Liver (tissue), 3 donors: ENCODE measurements around the gene GRB2.

Experiments used
- ATF3 ChIP-seq: IDR thresholded peaks from 2 replicates; pipeline ENCODE4 v1.6.1; 2016; ENCODE audit warnings: antibody characterized with exemption
- CTCF ChIP-seq: fragments of 150-350 bp; IDR thresholded peaks from 2 replicates; pipeline ENCODE4 v1.5.1; 2017; ENCODE audit warnings: improper control_type of control experiment, low read depth, low read length; ENCODE audit not compliant: missing input control
- EGR1 ChIP-seq, 2 donors: IDR thresholded peaks; 2 replicates each; pipeline ENCODE4 v1.6.1; 2016 to 2018; ENCODE audit warnings: antibody characterized with exemption in 2 of 2, low read depth in 2 of 2
- FOXA1 ChIP-seq: IDR thresholded peaks from 2 replicates; pipeline ENCODE4 v1.6.1; 2016; ENCODE audit warnings: antibody characterized with exemption
- GABPA ChIP-seq, 2 donors: IDR thresholded peaks in 1 of 2; conservative IDR thresholded peaks in 1 of 2; 2 replicates each; pipeline ENCODE4 v1.6.1; 2016; ENCODE audit warnings: antibody characterized with exemption in 2 of 2, mild to moderate bottlenecking in 1 of 2, moderate library complexity in 1 of 2
- HNF4A ChIP-seq, 2 donors: conservative IDR thresholded peaks; 2 replicates each; pipeline ENCODE4 v1.6.1; 2016; ENCODE audit warnings: antibody characterized with exemption in 2 of 2, mild to moderate bottlenecking in 2 of 2
- JUND ChIP-seq, 2 donors: IDR thresholded peaks; 2 replicates each; pipeline ENCODE4 v1.6.1; 2016; ENCODE audit warnings: antibody characterized with exemption in 2 of 2
- MAX ChIP-seq: IDR thresholded peaks from 2 replicates; pipeline ENCODE4 v1.6.1; 2016; ENCODE audit warnings: antibody characterized with exemption
- RAD21 ChIP-seq, 2 donors: IDR thresholded peaks; 2 replicates each; pipeline ENCODE4 v1.6.1; 2016; ENCODE audit warnings: antibody characterized with exemption in 2 of 2, mild to moderate bottlenecking in 2 of 2
- SP1 ChIP-seq: IDR thresholded peaks from 2 replicates; pipeline ENCODE4 v1.6.1; 2018; ENCODE audit warnings: antibody characterized with exemption, mild to moderate bottlenecking
- TAF1 ChIP-seq: conservative IDR thresholded peaks from 2 replicates; pipeline ENCODE4 v1.6.1; 2016; ENCODE audit warnings: antibody characterized with exemption, mild to moderate bottlenecking
- YY1 ChIP-seq: IDR thresholded peaks from 2 replicates; pipeline ENCODE4 v1.6.1; 2016; ENCODE audit warnings: antibody characterized with exemption, mild to moderate bottlenecking
- donor health status: healthy.
- donor health status: healthy.

- TF ChIP-seq RAD21 (IDR thresholded peaks at IDR 0.05), result no peak
- TF ChIP-seq ATF3, result no peak
- TF ChIP-seq CTCF, result no peak
- TF ChIP-seq MAX, result no peak
- TF ChIP-seq GABPA (IDR thresholded peaks at IDR 0.05 in 1 of 2, conservative IDR thresholded peaks at IDR 0.05 in 1 of 2), result no peak
- no peak for TF ChIP-seq SP1
- no peak for TF ChIP-seq YY1
- TF ChIP-seq FOXA1, result no peak
- TF ChIP-seq EGR1 (IDR thresholded peaks at IDR 0.05; ENCODE audit: low read depth in 2 of 2), result no peak
- no peak for TF ChIP-seq JUND (IDR thresholded peaks at IDR 0.05)
- no peak for TF ChIP-seq TAF1
- TF ChIP-seq HNF4A (conservative IDR thresholded peaks at IDR 0.05), result no peak
Observed at GRCh38 chr17:75345514-75346167, 59.8 kb downstream of the GRB2 start.
